ENCODE measurements around the gene ZNF662.
"Not testable (repeated sequence)": the region's sequence is repeated elsewhere in the genome, so short reads cannot be mapped to it uniquely, and the experiment has no call there.

Gene ZNF662

DNA sequence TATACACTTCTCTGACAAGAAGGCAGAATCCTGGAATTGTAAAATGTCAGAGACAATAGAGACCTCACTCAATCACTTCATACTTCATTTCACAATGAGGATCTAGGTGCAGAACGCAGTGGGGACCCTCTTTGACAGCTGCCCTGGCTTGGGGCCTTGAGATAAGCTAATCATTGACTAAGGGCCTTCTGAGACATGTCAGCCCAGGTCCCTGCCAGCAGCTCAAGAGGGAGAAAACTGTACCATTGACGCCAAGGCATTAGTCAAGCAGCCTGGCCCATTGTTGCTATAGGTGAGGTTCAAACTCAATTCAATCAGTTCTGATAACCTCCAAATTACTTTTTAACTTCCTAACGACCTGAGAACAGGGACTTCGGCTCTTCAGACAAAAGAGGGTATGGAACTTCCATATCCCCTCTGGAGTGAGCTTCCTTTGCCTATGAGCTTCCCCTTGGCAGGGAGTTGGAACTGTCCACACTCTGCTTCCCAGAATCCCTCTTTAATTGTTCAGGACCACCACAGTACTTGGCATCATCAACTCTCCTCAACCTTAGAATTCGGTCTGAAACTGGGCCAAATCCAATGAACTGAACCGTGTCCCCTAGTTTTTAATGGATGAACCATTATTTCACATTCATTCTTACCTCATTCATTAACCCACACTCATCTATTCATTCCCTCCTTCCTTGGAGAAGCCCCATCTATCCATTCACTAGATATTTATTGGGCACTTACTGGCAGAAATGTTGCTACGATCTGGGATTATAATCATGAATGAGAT is 28.8 kb upstream of the ZNF662 start:
- in situ Hi-C loops (cut with HindIII; ENCODE audit: low sequenced_read_pairs), result no loop called here
- no peak overlapping the region for H3K4me3 ChIP-seq (ENCODE audit: low read depth, low read length)
- no peak for TF ChIP-seq CTCF (IDR thresholded peaks at IDR 0.05; ENCODE audit: low read depth, low read length)
- no peak for DNase-seq (ENCODE audit: low read depth, low spot score)

- DNase-seq (ENCODE audit: low read depth, low spot score), result no peak
- in situ Hi-C loops (cut with HindIII; ENCODE audit: low sequenced_read_pairs), result no loop called here
- no peak overlapping the region for H3K4me3 ChIP-seq (ENCODE audit: low read depth, low read length)
- no peak for TF ChIP-seq CTCF (IDR thresholded peaks at IDR 0.05; ENCODE audit: low read depth, low read length)
Measured at GRCh38 chr3:42877881-42878280, 28.1 kb upstream of the ZNF662 start.

GRCh38 chr3:42880183-42880582 is 25.8 kb upstream of the ZNF662 start:
- no peak for DNase-seq (ENCODE audit: low read depth, low spot score)
- no peak for TF ChIP-seq CTCF (IDR thresholded peaks at IDR 0.05; ENCODE audit: low read depth, low read length)
- H3K4me3 ChIP-seq (ENCODE audit: low read depth, low read length), result peak overlapping the region; percentile 55
- in situ Hi-C loops (cut with HindIII; ENCODE audit: low sequenced_read_pairs), result no loop called here

- DNase-seq (ENCODE audit: low read depth, low spot score), result peak; percentile 70
- H3K4me3 ChIP-seq (ENCODE audit: low read depth, low read length), result peak overlapping the region; percentile 55
- in situ Hi-C loops (cut with HindIII; ENCODE audit: low sequenced_read_pairs), result no loop called here
- peak; percentile 84 for TF ChIP-seq CTCF (IDR thresholded peaks at IDR 0.05; ENCODE audit: low read depth, low read length)
Measured at GRCh38 chr3:42880601-42881451, 25.1 kb upstream of the ZNF662 start.

DNA sequence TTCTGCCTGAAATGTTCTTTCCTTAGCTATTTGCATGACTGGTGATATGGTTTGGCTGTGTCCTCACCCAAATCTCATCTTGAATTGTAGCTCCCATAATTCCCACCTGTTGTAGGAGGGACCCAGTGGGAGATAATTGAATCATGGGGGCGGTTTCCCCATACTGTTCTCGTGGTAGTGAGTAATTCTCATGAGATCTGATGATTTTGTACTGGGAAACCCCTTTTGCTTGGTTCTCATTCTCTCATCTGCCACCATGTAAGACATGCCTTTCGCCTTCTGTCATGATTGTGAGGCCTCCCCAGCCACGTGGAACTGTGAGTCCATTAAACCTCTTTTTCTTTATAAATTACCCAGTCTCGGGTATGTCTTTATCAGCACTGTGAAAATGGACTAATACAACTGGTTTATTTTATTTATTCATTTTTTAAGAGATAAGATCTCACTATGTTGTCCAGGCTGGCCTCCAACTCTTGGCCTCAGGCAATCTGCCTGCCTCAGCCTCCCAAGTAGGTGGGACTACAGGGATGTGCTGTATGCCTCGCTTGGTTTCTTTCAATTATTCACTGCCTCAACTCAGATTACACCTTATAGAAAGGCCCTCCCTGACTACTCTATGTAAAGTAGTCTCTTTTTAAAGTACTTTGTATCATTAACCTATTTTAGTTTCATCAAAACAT is 22.6 kb upstream of the ZNF662 start:
- DNase-seq (ENCODE audit: low read depth, low spot score); H3K4me3 ChIP-seq (ENCODE audit: low read depth, low read length); in situ Hi-C loops (cut with HindIII; ENCODE audit: low sequenced_read_pairs): not testable (repeated sequence)

GRCh38 chr3:42884324-42884723 is 21.6 kb upstream of the ZNF662 start:
- no peak for DNase-seq (ENCODE audit: low read depth, low spot score)
- H3K4me3 ChIP-seq (ENCODE audit: low read depth, low read length), result no peak overlapping the region
- TF ChIP-seq CTCF (IDR thresholded peaks at IDR 0.05; ENCODE audit: low read depth, low read length), result no peak
- in situ Hi-C loops (cut with HindIII; ENCODE audit: low sequenced_read_pairs), result no loop called here

All from astrocyte of the spinal cord (primary cell).